ENCODE measurements around the gene EDN1. TPM values are rescaled to one million over a fixed set of nuclear protein-coding genes. Genes with fewer than 3 reads are reported as not detected.
A peak's percentile ranks its signal among the peaks of the same experiment; 100 is the strongest.

The EDN1 gene
- total RNA-seq, 1 donor from 2014 or later: 268 TPM

DNA sequence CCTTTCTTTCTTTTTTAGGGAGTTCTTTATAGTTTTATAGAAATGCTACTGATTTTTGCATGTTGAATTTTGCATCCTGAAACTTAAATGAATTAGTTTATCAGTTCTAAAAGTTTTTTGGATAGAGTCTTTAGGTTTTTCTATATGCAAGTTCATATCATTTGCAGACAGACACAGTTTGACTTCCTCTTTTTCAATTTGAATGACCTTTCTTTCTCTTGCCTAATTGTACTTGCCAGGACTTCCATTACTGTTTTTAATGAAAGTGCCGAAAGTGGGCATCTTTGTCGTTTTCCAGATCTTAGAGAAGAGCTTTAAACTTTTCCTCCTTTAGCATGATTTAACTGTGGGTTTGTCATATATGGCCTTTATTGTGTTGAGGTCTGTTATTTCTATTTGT lies 21.1 kb upstream of the EDN1 start:
- peak in 1 of 2 donors; percentile 36 for DNase-seq (ENCODE audit: low read depth in 2 of 2)

DNA sequence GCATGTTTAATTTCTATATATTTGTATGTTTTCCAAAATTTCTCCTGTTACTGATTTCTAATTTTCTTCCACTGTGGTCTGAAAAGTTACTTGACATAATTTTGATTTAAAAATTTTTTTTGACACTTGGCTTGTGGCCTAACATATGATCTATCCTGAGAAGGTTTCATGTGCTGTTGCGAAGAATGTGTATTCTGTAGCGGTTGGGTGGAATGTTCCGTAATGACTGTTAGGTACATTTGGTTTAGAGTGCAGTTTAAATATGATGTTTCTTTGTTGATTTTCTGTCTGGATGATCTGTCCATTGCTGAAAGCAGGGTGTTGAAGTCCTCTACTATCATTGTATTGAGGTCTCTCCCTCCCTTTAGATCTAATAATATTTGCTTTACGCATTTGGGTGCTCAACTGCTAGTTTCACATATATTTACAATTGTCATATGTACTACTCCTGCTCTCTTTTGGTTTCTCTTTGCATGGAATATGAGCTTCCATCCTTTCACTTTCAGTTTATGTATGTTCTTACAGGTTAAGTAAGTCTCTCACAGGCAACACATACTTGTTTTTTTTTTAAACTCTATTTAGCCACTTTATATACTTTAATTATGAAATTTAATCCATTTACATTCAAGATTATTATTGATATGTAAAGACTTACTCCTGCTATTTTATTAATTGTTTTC lies 19.5 kb upstream of the EDN1 start:
- DNase-seq (ENCODE audit: low read depth in 2 of 2): peak in 1 of 2 donors; percentile 2

DNA sequence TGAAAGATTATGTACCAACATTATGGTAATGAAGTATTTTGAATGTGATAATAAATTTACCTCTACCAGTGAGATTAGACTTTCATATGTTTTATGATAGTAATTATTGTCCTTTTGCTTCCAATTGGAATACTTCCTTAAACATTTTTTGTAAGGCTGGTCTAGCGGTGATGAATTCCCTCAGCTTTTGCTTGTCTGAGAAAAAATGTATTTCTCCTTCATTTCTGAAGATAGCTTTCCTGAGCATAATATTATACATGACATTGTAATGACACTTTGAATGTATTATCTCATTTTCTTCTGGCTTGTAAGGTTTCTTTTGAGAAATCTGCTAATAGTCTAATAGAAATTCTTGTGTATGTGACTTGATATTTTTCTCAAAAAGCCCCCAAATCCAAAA lies 18.6 kb upstream of the EDN1 start:
- no peak for DNase-seq (ENCODE audit: low read depth in 2 of 2)

DNA sequence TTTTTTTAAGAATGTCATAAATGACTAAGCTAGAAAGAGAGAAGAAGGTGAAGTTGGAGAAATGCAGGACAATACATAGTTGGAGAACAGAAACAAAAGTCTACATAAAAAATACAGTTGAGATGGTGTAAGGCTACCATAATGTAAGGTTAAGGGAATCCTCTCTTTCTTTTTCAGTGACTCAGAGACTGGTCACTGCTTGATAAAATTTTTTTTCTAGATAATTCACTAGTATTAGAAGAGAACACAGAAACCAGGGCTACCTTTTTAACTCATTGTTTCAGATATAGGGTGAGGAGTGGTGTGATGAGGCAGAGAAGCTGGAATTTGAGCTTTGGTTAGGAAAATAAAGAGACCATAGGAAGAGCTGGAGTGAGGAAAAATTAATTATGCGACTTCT lies 18.2 kb upstream of the EDN1 start:
- DNase-seq (ENCODE audit: low read depth in 2 of 2): no peak

DNA sequence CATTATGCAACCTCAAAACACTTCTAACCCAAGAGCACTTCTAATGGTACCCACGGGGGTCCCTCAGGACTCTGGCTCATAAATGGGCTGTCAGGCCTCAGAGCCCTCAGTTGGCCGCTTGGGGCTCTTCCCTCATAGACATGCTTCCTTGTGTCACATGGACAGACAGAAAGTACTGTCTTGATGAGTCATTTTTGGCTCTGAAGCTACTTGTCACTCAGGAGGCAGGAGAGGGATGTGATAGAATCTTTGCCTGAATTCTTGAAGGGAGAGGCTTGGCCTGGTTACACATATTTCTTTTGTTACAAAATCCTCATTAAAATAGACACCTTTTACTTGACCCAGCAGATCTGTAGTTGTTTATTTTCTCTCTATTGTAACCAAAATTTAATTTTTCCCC lies 15.1 kb upstream of the EDN1 start:
- peak in 1 of 2 donors; percentile 38 for DNase-seq (ENCODE audit: low read depth in 2 of 2)

DNA sequence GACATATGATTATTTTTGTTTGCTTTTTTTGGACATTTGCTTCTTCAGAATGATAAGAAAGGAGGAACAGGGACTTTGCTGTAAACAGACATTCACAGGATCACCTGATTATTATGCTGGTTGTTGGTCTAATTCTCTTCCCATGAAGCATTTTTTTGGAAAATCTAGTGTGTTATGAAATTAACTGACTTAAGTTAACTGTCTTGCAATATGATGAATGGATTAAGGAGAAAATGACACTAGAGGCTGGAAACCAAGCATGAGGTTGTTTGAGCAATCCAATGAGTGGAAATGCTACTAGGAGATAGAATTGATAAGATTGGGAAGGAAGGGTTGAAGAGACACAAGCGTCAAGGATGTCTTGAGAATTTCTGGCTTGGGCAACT lies 13.2 kb upstream of the EDN1 start:
- DNase-seq (ENCODE audit: low read depth in 2 of 2): no peak

DNA sequence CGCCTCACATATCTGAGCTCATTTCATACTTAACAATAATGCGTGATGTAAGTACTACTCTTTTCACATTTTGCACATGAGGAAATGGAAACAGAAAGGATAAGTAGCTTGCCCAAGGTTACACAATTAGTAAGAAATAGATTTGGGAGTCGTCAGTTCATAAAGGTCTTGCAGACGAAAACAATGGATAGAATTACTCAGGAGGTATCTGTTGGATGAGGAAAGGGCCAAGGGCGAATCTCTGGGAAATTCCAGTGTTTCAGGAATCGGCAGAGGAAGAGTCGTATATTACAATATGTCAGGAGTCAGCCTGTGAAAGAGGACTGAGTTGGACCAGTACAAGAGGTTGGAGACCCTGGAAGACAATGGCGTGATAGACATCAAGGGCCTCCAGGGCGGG lies 12.8 kb upstream of the EDN1 start:
- no peak for DNase-seq (ENCODE audit: low read depth in 2 of 2)

DNA sequence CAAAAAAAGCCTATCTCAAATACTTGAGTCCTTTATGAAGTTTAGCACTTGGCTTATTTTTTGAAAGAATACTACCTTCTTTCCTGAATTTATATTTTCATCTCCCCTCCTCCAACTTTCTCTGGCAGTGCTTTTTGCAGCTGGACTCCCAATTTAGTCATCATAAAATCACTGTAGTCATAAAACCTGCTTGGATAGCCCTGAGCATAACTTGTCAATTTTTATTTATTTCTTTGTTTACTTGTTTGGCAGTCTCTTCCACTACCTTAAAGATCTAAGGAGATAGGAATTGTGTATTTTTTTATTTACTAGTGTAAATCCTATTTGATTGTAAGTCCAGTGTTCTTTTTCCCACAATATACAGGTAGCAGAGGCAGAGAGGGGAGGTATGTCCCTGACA lies 11.2 kb upstream of the EDN1 start:
- no peak for DNase-seq (ENCODE audit: low read depth in 2 of 2)

DNA sequence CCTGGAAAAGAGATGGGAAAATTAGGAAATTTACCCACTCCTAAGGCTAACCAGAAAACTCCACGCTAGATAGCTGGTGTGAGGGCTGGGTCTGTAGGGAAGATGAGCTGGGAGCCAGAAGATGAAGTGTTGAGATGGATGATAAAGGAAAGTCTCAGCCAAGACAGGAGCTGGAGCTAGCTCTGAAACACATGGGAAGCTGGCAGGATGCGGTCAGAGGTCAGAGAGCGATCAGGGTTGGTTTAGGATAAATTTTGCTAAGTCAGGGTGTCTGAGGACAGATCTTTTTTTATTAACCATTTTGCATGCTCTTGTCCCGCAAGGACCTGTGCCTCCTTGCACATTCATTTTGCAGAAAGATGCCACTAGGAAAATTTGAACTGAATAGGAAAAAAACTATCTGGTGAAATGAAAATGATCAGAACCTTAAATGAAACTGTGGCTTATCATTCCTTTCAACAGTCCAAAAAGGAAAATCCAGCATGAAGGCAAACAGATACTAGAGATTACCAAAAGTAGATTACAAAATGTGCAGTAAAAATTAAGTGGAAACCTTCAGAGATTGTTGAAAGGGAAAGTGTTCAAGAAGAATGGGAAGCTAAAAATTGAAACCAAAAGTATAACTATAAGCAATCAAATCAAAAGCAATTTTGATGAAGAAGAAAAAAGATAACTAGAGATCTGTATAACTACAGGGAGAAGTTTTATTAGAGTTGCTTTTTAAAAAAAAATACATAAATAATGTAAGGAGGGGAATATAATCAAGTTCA lies 10.7 kb upstream of the EDN1 start:
- no peak for DNase-seq (ENCODE audit: low read depth in 2 of 2)

DNA sequence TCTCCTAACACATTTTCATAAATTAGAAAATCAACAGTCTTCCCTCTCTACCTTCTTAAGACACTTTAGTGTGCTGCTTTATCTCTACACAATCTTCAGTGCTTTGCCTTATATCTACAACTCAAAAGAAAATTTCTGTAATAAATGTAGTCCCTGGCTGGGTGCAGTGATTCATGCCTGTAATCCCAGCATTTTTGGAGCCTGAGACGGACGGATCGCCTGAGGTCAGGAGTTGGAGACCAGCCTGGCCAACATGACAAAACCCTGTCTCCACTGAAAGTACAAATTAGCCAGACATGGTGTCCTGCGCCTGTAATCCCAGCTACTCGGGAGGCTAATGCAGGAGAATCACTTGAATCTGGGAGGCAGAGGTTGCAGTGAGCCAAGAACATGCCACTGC lies 9.7 kb upstream of the EDN1 start:
- no peak for DNase-seq (ENCODE audit: low read depth in 2 of 2)

DNA sequence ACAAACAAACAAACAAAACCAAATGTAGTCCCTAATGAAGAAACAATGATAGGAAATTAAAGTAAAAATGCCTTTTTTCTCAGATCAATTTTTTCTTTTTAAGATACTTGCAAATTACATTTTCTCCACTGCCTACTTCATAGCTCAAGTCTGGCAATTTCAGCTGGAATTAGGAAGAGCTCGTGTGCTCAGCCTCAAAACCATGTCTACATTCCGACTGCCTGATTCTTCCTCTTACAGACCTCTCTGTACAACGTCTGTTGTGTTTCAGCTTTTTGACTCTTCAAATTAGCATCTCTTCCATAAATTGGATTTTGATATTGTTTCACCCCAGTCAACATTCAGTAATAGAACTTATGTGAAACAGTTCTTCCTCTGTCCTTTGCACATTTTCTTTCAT lies 9.3 kb upstream of the EDN1 start:
- no peak for DNase-seq (ENCODE audit: low read depth in 2 of 2)

DNA sequence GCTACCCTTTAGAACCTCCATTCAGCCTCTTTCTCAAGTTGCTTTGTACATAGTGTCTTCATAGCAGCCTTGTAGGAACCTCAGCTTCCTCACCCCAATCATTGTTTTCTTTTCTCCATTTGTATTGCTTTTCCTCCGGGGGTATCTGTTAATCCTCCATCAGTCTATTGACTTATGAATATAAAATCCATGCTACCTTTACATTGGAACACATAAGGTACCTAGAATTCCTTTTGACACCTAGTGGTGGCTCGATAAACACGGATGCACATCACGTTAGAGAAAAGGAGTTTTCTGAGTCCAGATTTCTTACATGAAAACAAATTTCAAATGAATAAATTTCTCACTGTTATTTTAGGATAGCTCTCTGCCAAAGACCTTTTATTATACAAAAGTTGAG lies 6.3 kb upstream of the EDN1 start:
- no peak for DNase-seq (ENCODE audit: low read depth in 2 of 2)

DNA sequence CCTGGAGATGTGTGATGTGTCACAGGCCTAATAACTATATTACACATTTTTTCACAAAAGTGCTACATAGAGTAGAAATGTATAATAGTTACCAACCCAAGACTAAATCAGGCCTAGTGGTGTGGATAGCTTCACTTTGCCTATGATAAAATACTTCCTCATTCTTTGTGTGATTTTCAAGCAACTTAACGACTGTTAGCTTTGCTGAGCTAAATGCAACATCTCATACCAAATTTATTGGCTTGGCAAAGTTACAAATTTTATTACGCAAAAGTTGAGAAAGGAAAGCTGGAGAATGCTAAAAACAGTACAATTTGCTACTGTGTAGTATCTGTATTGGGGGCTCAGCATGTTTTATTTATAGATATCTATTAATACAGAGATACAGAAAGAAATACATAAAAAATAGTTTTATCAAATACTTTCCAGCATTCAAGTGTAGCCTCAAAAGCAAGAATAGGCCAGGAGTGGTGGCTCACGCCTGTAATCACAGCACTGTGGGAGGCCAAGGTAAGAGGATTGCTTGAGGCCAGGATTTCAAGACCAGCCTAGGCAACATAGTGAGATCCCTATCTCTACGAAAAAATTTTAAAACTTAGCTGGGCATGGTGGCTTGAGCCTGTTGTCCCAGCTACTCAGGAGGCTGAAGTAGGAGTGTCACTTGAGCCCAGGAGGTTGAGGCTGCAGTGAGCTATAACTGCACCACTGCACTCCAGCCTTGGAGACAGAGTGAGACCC lies 3.6 kb upstream of the EDN1 start:
- DNase-seq (ENCODE audit: low read depth in 2 of 2): no peak

DNA sequence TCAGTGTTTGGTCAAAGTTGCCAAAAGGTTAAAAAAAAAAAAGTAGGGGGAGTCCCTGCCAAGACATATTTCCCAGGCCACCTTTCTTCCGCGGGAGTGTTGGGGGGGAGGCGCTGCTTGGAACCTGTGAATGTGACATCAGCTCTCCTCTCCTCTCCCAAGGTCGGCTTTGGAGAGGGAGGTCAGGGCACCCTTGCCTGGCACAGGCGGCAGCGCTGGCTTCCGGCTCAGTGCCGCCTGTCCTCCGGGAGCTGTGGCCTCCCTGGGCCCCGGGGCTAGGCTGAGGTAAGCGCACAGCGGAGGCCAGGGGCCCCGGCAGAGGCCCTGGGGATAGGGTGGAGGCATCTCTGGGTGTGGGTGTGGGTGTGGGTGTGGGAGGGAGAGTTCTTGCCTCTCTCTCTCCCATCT lies 1.9 kb upstream of the EDN1 start:
- no peak for DNase-seq (ENCODE audit: low read depth in 2 of 2)

DNA sequence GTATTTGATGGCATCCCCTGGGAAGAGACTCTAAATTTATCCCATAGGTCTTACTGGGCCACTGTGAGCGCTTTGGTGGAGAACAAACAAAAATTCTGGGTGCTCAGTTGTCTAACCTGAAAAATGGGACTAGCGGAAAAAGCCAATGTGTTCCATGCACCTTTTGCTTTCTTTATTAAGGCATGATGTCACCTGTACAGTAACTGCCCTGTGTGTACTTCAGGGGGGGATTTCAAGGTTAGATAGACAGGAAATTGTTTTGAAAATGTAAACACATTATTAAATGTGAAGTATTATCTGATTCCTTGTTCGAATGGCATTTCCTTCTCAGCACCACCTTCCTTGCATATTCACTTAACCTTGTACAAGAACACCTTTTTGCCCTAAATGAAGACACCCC lies 1.2 kb upstream of the EDN1 start:
- DNase-seq (ENCODE audit: low read depth in 2 of 2): peak; percentile 10 to 29

DNA sequence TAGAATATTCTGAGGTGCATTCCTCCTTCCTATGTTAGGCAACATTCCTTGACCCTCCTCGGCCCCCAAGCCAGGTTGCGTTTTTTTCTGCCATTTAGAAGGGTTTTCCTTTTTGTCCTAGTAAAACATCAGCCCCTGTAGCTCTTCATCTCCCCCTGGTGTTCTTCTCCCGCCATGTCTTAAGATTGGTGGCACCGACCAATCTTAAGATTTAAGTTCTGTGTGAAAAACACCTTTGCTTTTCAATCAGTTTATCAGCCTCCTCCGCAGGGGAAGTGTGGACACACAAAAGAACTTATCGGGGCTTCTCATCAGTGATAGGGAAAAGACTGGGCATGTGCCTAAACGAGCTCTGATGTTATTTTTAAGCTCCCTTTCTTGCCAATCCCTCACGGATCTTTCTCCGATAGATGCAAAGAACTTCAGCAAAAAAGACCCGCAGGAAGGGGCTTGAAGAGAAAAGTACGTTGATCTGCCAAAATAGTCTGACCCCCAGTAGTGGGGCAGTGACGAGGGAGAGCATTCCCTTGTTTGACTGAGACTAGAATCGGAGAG lies 719 bp upstream of the EDN1 start:
- peak; percentile 54 to 79 for DNase-seq (ENCODE audit: low read depth in 2 of 2)

DNA sequence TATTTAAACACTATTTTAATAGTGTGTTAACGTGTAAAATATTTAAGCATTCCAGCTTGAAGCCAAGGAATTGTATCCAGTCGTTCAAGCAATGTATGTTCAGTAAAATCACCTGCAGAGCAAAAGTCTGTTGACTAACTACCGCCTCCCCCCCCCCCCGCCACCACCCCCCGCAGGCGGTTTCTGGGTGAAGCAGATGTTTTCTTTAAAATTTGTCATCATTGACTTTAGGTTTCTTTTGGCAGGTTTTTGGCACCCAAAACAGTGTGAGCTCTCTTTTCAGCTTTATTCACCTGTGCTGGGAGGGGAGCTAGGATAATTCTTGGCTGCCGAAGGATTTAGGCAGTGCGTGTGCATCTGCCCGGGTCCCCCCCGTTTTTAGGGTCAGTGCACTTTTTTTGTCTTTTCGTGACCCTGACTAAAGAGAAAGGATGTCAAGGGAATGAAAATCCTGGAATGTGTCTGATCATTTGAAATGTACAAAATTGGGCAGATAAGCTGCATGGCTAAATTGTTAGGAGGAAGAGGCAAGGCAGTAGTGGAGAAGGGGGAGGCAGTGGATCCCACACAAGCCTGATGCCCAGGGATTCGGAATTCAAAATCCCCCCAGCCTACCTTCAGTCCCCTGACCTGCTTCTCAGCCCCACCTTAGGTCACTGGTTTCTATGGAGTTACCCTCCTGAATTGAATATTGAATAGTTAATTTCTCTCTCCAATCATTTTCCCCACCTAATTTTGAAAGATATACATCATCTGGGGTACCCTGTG lies 1.1 kb downstream of the EDN1 start:
- peak in 1 of 2 donors; percentile 26 for DNase-seq (ENCODE audit: low read depth in 2 of 2)

DNA sequence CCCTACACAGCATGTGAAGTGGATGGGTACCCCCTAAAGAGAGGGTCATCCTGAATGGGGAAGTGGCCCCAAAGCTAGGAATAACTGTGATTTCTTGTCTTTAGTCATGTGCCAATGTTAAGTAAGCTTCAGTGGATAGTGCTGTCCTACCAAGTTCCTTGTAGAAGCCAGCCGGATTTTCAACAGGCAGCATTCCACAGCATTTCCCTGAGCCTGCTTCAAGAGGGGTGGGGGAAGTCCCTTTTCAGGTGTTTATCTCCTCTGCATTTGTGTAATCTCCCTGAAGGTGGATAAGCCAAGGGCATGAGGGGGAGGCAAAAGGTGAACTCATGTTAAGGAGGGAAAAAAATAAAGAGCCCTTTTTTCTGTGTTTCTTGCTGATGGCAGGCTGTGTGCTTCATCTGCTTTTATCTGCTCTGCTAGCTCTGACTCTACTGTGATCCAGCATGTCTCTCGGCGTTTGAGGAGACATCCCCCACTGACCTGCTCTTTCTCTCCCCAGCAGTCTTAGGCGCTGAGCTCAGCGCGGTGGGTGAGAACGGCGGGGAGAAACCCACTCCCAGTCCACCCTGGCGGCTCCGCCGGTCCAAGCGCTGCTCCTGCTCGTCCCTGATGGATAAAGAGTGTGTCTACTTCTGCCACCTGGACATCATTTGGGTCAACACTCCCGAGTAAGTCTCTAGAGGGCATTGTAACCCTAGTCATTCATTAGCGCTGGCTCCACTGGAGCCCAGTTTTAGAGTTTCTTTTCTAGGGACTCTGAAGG lies 1.9 kb downstream of the EDN1 start:
- peak; percentile 42 to 68 for DNase-seq (ENCODE audit: low read depth in 2 of 2)

DNA sequence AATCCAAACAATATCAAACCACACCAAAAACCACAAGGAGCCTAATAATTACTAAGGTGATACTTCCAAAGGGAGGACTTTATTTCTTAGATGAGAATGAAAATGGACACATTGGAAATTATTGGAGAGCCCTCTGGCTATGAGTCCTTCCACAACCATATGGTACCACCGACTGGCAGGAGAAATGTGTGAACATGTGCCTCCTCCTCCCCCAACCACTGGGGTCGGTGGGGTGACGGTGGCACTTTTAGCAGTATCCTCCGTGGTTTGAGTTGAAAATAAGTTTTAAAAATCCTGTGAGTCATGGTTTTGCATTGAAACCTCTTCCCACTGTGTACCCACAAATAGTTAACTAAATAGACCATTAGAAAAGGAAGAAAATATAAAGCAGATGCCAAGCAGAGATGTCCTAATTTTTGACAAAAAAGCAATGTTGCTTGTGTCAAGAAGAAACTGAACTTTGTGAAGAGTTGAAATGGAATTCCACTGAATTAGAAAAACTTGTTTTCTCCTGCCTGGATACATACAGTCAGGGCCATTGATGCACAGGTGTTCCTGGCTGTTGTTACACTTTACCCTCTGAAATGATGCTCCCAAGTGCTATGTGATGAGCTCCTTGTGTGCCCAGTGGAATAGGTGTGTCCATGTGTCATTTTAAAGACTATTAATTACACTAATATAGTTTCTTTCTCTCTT lies 3.2 kb downstream of the EDN1 start:
- peak; percentile 23 to 33 for DNase-seq (ENCODE audit: low read depth in 2 of 2)

Measured in lung microvascular endothelial cell (primary cell).